AG04449 (cell line): ENCODE results near the gene CAV1.

ENCODE experiments used
- CTCF ChIA-PET: fragments of 350-600 bp; formaldehyde crosslinking; extraction: SDS; loops from one replicate; lab custom pipeline; 2021; ENCODE audit warnings: antibody characterized with exemption; lab: Yijun Ruan, JAX
- POLR2A ChIA-PET: fragments of 400-600, 350-600 bp; formaldehyde crosslinking; extraction: SDS; loops from one replicate; lab custom pipeline; 2020; ENCODE audit warnings: antibody characterized with exemption, inconsistent platforms; lab: Yijun Ruan, JAX
- DNase-seq: peaks from one replicate; pipeline ENCODE4 v3.0.0-alpha.2; 2010; ENCODE audit warnings: low read depth, low spot score
- H3K4me3 ChIP-seq: 2 replicates; pipeline ENCODE4 v1.5.1; 2011; ENCODE audit warnings: low read depth, mild to moderate bottlenecking, control low read depth, low read length
- CTCF ChIP-seq: IDR thresholded peaks from one replicate; pipeline ENCODE4 v1.5.1; 2011; ENCODE audit warnings: mild to moderate bottlenecking, moderate library complexity, low read length, control low read depth, inconsistent platforms; ENCODE audit not compliant: insufficient read depth; ENCODE audit errors: missing control alignments

Gene CAV1

GRCh38 chr7:116530107-116530820 is 5.4 kb downstream of the CAV1 start:
- no peak for TF ChIP-seq CTCF
- ChIA-PET POLR2A (interaction anchor here (0.6 to 1.1 kb wide), 3 partner anchors 59 to 354 kb away, joined by 3 to 4 read pairs (median 4); no protein-coding TSS in a partner anchor), CTCF (interaction anchor here (1.0 to 5.3 kb wide), 7 partner anchors 11 to 358 kb away, joined by 3 to 39 read pairs (median 4); no protein-coding TSS in a partner anchor)
- no peak for DNase-seq
- H3K4me3 ChIP-seq = peak overlapping the region; percentile 43

GRCh38 chr7:116532102-116532688 is 7.4 kb downstream of the CAV1 start:
- POLR2A ChIA-PET = interaction anchor here (0.9 to 1.7 kb wide), 2 partner anchors 14 to 51 kb away, joined by 3 to 10 read pairs; no protein-coding TSS in a partner anchor
- TF ChIP-seq CTCF = no peak
- DNase-seq = no peak
- H3K4me3 ChIP-seq = peak overlapping the region; percentile 18
- CTCF ChIA-PET = interaction anchor here (0.8 to 1.7 kb wide), 8 partner anchors 25 to 296 kb away, joined by 3 to 9 read pairs (median 3); no protein-coding TSS in a partner anchor

- no peak for DNase-seq
- ChIA-PET CTCF (interaction anchor here (1.0 to 1.7 kb wide), 2 partner anchors 13 to 361 kb away, joined by 4 to 6 read pairs; no protein-coding TSS in a partner anchor), POLR2A (no interaction called here)
- TF ChIP-seq CTCF = no peak
- H3K4me3 ChIP-seq = no peak overlapping the region
These were observed 10.0 kb downstream of the CAV1 start for GRCh38 chr7:116534790-116535189.

DNA sequence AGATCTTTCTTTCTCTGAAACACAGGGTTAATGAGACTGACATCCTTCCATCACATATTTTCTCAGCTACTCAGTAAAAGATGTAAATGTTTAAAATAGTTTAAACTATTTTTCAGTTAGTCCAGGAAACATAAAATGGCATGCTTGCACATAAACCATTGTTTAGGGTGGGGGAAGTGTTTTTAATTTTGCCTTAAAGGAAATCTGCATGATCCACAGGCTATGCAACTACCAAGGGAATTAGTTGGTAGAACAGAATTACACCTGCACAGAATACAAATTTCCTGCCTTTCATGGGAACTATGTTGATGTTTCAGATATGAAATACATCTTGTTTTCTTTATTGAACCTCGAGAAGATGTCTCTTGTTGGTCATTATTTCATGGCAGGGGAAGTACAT is 10.6 kb downstream of the CAV1 start:
- ChIA-PET CTCF (interaction anchor here (1.0 to 2.8 kb wide), 3 partner anchors 8 to 362 kb away, joined by 4 to 16 read pairs (median 6); no protein-coding TSS in a partner anchor), POLR2A (interaction anchor here (0.6 kb wide), 1 partner anchor 9 kb away, joined by 4 read pairs; no protein-coding TSS in a partner anchor)
- TF ChIP-seq CTCF = no peak
- H3K4me3 ChIP-seq = no peak overlapping the region
- no peak for DNase-seq

- H3K4me3 ChIP-seq = no peak overlapping the region
- DNase-seq = no peak
- ChIA-PET POLR2A (no interaction called here), CTCF (interaction anchor here (1.4 to 2.8 kb wide), 2 partner anchors 11 to 279 kb away, joined by 3 to 16 read pairs; no protein-coding TSS in a partner anchor)
- TF ChIP-seq CTCF = no peak
These were observed 13.3 kb downstream of the CAV1 start for GRCh38 chr7:116538138-116538537.

DNA sequence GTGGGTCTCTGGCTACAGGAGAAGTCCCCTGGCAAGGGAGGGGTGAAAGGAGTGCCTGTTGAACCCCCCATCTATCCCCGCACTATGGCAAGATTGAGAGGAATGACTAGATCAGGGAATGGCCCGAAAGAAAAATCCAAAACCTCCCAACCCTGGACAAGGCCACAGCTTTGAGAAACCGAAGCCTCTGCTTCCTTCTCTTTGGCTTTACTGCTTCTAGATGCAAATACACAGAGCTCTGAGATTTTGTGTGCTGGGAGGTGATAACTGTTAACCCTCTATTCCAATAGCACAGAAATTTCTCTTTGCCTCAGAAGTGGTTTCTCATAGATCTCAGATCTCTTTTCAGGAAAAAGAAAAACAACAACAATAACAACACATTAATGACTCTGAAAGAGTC is 15.0 kb downstream of the CAV1 start:
- POLR2A ChIA-PET = no interaction called here
- no peak overlapping the region for H3K4me3 ChIP-seq
- no peak for TF ChIP-seq CTCF
- CTCF ChIA-PET = interaction anchor here (1.4 kb wide), 1 partner anchor 281 kb away, joined by 6 read pairs; no protein-coding TSS in a partner anchor
- no peak for DNase-seq
